HL-60 (cell line): ENCODE data around the gene NQO2.

Experiments
- CTCF ChIP-seq: IDR thresholded peaks from one replicate; pipeline ENCODE4 v1.5.1; 2011; ENCODE audit warnings: low read length, control low read depth, inconsistent platforms; ENCODE audit not compliant: insufficient read depth
- GABPA ChIP-seq: IDR thresholded peaks from 2 replicates; pipeline ENCODE4 v1.6.1; 2012; ENCODE audit warnings: low read depth
- POLR2AphosphoS5 ChIP-seq: IDR thresholded peaks from 2 replicates; pipeline ENCODE4 v1.6.1; 2012; ENCODE audit warnings: low read depth
- SPI1 ChIP-seq: IDR thresholded peaks from 2 replicates; pipeline ENCODE4 v1.6.1; 2012; ENCODE audit warnings: low read depth, mild to moderate bottlenecking, borderline replicate concordance
- TF ChIP-seq, protein P1 (sequence below): IDR thresholded peaks from 2 replicates; pipeline ENCODE4 v1.6.1; 2012; ENCODE audit warnings: low read depth; ENCODE audit not compliant: insufficient replicate concordance

GRCh38 chr6:3014675-3015066 lies 15.0 kb downstream of the NQO2 start:
- TF ChIP-seq CTCF (no peak), GABPA (no peak), POLR2AphosphoS5 (no peak), SPI1 (no peak)
- TF ChIP-seq, protein P1, sequence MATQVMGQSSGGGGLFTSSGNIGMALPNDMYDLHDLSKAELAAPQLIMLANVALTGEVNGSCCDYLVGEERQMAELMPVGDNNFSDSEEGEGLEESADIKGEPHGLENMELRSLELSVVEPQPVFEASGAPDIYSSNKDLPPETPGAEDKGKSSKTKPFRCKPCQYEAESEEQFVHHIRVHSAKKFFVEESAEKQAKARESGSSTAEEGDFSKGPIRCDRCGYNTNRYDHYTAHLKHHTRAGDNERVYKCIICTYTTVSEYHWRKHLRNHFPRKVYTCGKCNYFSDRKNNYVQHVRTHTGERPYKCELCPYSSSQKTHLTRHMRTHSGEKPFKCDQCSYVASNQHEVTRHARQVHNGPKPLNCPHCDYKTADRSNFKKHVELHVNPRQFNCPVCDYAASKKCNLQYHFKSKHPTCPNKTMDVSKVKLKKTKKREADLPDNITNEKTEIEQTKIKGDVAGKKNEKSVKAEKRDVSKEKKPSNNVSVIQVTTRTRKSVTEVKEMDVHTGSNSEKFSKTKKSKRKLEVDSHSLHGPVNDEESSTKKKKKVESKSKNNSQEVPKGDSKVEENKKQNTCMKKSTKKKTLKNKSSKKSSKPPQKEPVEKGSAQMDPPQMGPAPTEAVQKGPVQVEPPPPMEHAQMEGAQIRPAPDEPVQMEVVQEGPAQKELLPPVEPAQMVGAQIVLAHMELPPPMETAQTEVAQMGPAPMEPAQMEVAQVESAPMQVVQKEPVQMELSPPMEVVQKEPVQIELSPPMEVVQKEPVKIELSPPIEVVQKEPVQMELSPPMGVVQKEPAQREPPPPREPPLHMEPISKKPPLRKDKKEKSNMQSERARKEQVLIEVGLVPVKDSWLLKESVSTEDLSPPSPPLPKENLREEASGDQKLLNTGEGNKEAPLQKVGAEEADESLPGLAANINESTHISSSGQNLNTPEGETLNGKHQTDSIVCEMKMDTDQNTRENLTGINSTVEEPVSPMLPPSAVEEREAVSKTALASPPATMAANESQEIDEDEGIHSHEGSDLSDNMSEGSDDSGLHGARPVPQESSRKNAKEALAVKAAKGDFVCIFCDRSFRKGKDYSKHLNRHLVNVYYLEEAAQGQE: no peak
